DND-41 (cell line): ENCODE results near the gene GABARAP.

Experiments used
- CTCF ChIP-seq: IDR thresholded peaks from 2 replicates; pipeline ENCODE4 v1.5.1; 2012; ENCODE audit warnings: borderline replicate concordance, low read length, moderate library complexity, mild to moderate bottlenecking; ENCODE audit not compliant: poor library complexity, severe bottlenecking; ENCODE audit errors: extremely low read depth
- EZH2 ChIP-seq: IDR thresholded peaks from 3 replicates; pipeline ENCODE4 v1.6.1; 2012; ENCODE audit warnings: borderline replicate concordance, low read depth, mild to moderate bottlenecking, moderate library complexity, low read length, inconsistent platforms; ENCODE audit not compliant: severe bottlenecking

GRCh38 chr17:7260651-7261378 is 18.6 kb upstream of the GABARAP start:
- TF ChIP-seq EZH2 = no peak
- TF ChIP-seq CTCF = no peak
